Neutrophil (primary cell): ENCODE data around the gene FRMPD2.

Source experiments
- H3K27ac ChIP-seq: fragments of 200-600 bp; sonication (generic); 2 replicates; pipeline ENCODE4 v1.5.1; 2016; ENCODE audit warnings: mild to moderate bottlenecking, moderate library complexity
- H3K27me3 ChIP-seq: fragments of 200-600 bp; sonication (generic); 2 replicates; pipeline ENCODE4 v1.6.0; 2016; ENCODE audit warnings: mild to moderate bottlenecking
- H3K36me3 ChIP-seq: fragments of 200-600 bp; sonication (generic); 2 replicates; pipeline ENCODE4 v1.5.1; 2017
- H3K4me1 ChIP-seq, 2 experiments: fragments of 200-600 bp in 1 of 2; sonication (generic) in 1 of 2; 1 replicate in 1 of 2; 2 replicates in 1 of 2; pipeline versions ENCODE4 v1.5.1 to v1.6.1; 2013 to 2016; ENCODE audit warnings: low read depth in 1 of 2, low read length in 1 of 2, mild to moderate bottlenecking in 1 of 2, moderate library complexity in 1 of 2; ENCODE audit not compliant: control insufficient read depth in 1 of 2, insufficient read depth in 1 of 2
- H3K4me3 ChIP-seq, 2 experiments: fragments of 200-600 bp in 1 of 2; sonication (generic) in 1 of 2; 1 replicate in 1 of 2; 2 replicates in 1 of 2; pipeline ENCODE4 v1.5.1; 2013 to 2016; ENCODE audit warnings: low read depth in 1 of 2, low read length in 1 of 2, mild to moderate bottlenecking in 1 of 2, moderate library complexity in 1 of 2
- H3K9me3 ChIP-seq: fragments of 200-600 bp; sonication (generic); 2 replicates; pipeline ENCODE4 v1.5.1; 2016
- TF ChIP-seq, protein P1 (sequence below): fragments of 200-600 bp; sonication (generic); IDR thresholded peaks from 2 replicates; pipeline ENCODE4 v1.5.1; 2016; ENCODE audit warnings: antibody characterized with exemption

FRMPD2 gene

DNA sequence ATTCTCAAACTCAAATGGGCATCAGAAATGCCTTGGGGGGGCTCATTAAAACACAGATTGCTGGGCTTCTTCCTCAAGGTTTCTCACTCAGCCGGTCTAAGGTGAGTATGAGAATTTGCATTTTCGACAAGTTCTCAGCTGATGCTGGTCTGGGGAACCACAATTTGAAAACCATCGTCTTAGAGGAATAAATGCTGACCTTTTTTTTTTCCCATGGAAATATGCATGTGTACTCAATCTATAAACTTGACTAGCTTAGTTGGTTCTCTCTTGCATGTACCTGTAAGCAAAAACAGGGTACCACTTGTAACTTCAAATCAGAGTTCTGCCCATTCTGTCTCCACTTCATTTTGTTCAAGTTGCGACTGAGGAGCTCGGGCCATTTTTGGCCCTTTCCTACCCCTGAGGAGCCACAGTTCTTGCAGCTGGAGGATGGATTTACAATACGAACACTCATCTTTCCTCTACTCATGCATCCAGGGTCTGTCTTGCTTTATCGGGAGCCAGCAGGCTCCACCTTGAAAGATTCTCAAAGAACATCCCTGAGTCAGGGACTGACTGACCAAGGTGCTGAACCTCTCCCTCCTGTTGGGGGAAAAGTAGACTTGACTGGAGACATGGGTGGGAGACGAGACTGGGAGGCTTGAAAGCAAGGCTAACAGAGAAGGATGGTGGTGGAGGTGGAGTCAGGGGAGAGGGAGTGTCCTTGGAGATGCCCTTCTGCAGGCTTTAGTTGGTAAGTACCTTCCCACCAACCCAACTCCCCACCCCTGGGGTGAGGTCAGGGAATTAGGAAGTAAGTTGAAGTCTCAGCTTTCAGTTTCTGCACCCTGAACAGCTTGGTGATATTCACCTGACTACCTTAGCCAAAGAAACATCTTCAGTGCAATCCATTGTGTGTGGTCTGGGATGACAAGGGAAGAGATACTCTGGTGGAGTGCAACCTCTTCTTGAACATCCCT is 28.3 kb upstream of the FRMPD2 start:
- Histone ChIP-seq H3K36me3 (no peaks in the 10 kb centered on the region), H3K27ac (no peak overlapping the region), H3K27me3 (peaks cover 39% of the 10 kb centered on the region), H3K9me3 (no peaks in the 10 kb centered on the region), H3K4me1 (peaks cover 11 to 12% of the 10 kb centered on the region in 2 experiments), H3K4me3 (no peak overlapping the region)
- TF ChIP-seq, protein P1, sequence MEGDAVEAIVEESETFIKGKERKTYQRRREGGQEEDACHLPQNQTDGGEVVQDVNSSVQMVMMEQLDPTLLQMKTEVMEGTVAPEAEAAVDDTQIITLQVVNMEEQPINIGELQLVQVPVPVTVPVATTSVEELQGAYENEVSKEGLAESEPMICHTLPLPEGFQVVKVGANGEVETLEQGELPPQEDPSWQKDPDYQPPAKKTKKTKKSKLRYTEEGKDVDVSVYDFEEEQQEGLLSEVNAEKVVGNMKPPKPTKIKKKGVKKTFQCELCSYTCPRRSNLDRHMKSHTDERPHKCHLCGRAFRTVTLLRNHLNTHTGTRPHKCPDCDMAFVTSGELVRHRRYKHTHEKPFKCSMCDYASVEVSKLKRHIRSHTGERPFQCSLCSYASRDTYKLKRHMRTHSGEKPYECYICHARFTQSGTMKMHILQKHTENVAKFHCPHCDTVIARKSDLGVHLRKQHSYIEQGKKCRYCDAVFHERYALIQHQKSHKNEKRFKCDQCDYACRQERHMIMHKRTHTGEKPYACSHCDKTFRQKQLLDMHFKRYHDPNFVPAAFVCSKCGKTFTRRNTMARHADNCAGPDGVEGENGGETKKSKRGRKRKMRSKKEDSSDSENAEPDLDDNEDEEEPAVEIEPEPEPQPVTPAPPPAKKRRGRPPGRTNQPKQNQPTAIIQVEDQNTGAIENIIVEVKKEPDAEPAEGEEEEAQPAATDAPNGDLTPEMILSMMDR: no peak

DNA sequence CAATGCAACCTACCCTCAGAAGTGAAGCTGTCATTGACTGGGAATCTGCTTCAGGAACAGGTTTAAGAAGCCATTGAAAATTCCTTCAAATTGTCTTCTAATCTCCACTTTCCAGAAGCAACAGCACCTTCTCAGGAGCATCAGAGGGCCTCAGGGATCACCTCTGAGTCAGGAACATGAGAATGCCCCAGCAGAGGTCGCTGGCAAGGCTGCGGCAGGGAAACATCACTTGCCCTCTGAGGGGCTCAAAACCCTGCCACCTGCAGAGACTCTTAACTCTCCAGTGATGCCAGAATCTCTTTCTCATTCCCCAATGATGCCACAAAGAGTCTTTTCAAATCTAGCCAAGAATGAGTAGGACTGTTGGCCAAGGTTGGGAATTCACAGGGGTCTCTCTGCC is 26.1 kb upstream of the FRMPD2 start:
- H3K4me1 ChIP-seq: no peaks in the 10 kb centered on the region

DNA sequence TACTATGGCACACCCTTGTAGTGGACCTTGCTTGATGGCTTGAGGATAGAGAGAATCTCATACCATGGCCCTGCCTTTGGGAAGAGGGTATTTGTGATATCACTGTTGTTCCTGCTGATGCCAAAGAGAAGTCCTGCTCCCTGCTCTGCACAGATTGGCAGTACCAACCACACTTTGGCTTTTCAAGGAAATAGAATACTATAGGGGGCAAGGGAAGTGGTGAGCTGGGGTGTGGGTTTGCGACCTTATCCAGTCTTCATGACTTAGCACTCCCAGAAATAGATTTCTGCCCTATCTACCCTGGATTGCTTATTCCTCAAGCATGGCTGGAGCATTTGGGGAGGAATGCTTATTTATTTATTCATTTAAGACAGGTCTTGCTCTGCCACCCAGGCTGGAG is 25.2 kb upstream of the FRMPD2 start:
- Histone ChIP-seq H3K36me3 (no peaks in the 10 kb centered on the region), H3K4me1 (no peaks in the 10 kb centered on the region), H3K9me3 (no peaks in the 10 kb centered on the region), H3K27me3 (peaks cover 32% of the 10 kb centered on the region), H3K4me3 (no peak overlapping the region), H3K27ac (no peak overlapping the region)
- TF ChIP-seq, protein P1: no peak

More for the DNA sequence above, 26.1 kb upstream of the FRMPD2 start:
- H3K9me3 ChIP-seq: no peaks in the 10 kb centered on the region
- no peaks in the 10 kb centered on the region for H3K36me3 ChIP-seq
- H3K4me3 ChIP-seq: no peak overlapping the region
- no peak overlapping the region for H3K27ac ChIP-seq
- H3K27me3 ChIP-seq: peaks cover 32% of the 10 kb centered on the region
- TF ChIP-seq, protein P1: no peak

DNA sequence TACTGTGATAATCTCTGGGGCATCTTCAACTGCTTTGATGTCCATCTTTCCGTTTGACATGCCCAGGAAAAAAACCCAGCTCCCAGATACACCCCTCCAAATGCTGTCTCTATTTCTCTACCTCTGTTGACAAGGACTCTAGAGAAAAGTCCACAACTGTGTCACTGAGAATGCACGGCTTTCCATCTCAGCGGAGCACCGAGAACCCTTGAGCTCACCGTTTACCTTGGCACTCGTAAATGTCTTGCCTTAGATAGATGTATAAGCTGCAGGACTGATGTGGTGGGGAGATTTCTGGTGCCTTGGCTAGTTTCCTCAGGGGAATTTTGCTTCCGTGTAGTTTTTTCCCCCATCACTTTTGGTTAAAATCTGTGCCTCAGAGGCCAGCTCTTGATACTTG is 24.6 kb upstream of the FRMPD2 start:
- no peaks in the 10 kb centered on the region for H3K4me1 ChIP-seq
- H3K36me3 ChIP-seq: no peaks in the 10 kb centered on the region
- H3K27me3 ChIP-seq: peaks cover 32% of the 10 kb centered on the region
- no peak overlapping the region for H3K4me3 ChIP-seq
- TF ChIP-seq, protein P1: no peak
- H3K9me3 ChIP-seq: no peaks in the 10 kb centered on the region
- H3K27ac ChIP-seq: no peak overlapping the region

DNA sequence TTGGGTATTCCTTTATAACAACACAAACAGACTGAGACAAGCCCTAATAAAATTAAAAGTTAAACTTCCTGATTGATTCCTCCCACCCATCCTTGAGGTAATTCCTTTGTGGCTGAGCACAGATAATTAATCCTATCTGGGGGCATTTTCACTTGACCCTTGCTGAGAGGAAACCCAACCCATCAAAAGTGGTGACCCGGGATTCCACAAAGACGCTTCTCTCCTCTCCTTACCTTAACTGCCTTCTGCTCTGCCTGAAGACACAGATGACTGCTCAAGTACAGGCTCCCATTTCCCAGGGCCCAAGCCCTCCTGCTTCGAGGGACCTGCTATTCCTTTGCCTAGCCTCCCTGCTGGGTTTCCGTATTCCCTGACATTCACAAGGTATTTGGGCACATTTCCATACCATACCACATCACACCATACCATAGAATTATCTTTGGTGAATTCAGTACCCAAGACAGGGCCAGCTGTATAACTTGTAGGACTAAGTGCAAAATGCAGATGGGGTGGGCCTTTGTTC is 22.1 kb upstream of the FRMPD2 start:
- Histone ChIP-seq H3K27me3 (peaks cover 25% of the 10 kb centered on the region), H3K27ac (no peak overlapping the region), H3K36me3 (no peaks in the 10 kb centered on the region), H3K4me1 (no peaks in the 10 kb centered on the region), H3K4me3 (no peak overlapping the region), H3K9me3 (no peaks in the 10 kb centered on the region)
- TF ChIP-seq, protein P1: no peak
